WTC11 (cell line): Measurements from ENCODE around the gene SECTM1. TPM values are rescaled to one million over a fixed set of nuclear protein-coding genes. Genes with fewer than 3 reads are reported as not detected.

Experiments
- ATAC-seq: fragments of 200-7000 bp; cut with Tn5 transposase; 2 replicates; pipeline ENCODE4 v1.10.0; 2021; ENCODE audit warnings: mild to moderate bottlenecking, moderate library complexity
- CTCF ChIA-PET: fragments of 300-600 bp; sonication (Branson Sonifier 250); formaldehyde crosslinking; loops from one replicate; lab custom pipeline; 2021; ENCODE audit warnings: antibody characterized with exemption; lab: Charles Lee
- POLR2A ChIA-PET: fragments of 350-600 bp; sonication (Branson Sonifier 250); formaldehyde crosslinking; loops from one replicate; lab custom pipeline; 2021; ENCODE audit warnings: antibody characterized with exemption; lab: Charles Lee
- DNase-seq: peaks from one replicate; pipeline ENCODE4 v3.0.0; 2021; ENCODE audit warnings: low spot score
- H3K27ac Mint-ChIP-seq: 2 replicates; pipeline ENCODE4 v1.8.0; 2021; ENCODE audit warnings: mixed read lengths
- H3K27me3 Mint-ChIP-seq: 2 replicates; pipeline ENCODE4 v1.8.0; 2021; ENCODE audit warnings: low read depth, mild to moderate bottlenecking, moderate library complexity, mixed read lengths
- H3K36me3 Mint-ChIP-seq: 2 replicates; pipeline ENCODE4 v1.8.0; 2021; ENCODE audit warnings: mixed read lengths
- H3K4me1 Mint-ChIP-seq: 2 replicates; pipeline ENCODE4 v1.8.0; 2022; ENCODE audit warnings: mixed read lengths
- H3K4me3 Mint-ChIP-seq: 2 replicates; pipeline ENCODE4 v1.8.0; 2021; ENCODE audit warnings: mild to moderate bottlenecking, moderate library complexity, mixed read lengths
- H3K9me3 Mint-ChIP-seq: 2 replicates; pipeline ENCODE4 v1.8.0; 2021; ENCODE audit warnings: mixed read lengths
- FOXK1 ChIP-seq: sonication (generic); formaldehyde crosslinking; IDR thresholded peaks from 2 replicates; pipeline ENCODE4 v1.8.0; 2022; ENCODE audit warnings: mild to moderate bottlenecking, moderate library complexity, missing genetic modification reagents
- GABPB1 ChIP-seq: sonication (generic); formaldehyde crosslinking; IDR thresholded peaks from 2 replicates; pipeline ENCODE4 v1.8.1; 2023; ENCODE audit warnings: mild to moderate bottlenecking, missing genetic modification reagents
- GTF2I ChIP-seq: fragments of 250-450 bp; sonication (Bioruptor Pico); conservative IDR thresholded peaks from 2 replicates; pipeline ENCODE4 v1.4.0; 2021; ENCODE audit warnings: mild to moderate bottlenecking
- NFE2L1 ChIP-seq: sonication (generic); formaldehyde crosslinking; IDR thresholded peaks from 2 replicates; pipeline ENCODE4 v1.8.1; 2023; ENCODE audit warnings: missing genetic modification reagents
- PRDM15 ChIP-seq: sonication (generic); formaldehyde crosslinking; IDR thresholded peaks from 2 replicates; pipeline ENCODE4 v1.8.0; 2022; ENCODE audit warnings: missing genetic modification reagents
- SMAD4 ChIP-seq: sonication (generic); formaldehyde crosslinking; IDR thresholded peaks from 2 replicates; pipeline ENCODE4 v1.8.0; 2022; ENCODE audit warnings: mild to moderate bottlenecking, missing genetic modification reagents
- TCF7 ChIP-seq: sonication (generic); formaldehyde crosslinking; IDR thresholded peaks from 2 replicates; pipeline ENCODE4 v1.8.0; 2022; ENCODE audit warnings: mild to moderate bottlenecking, low read depth, missing genetic modification reagents, moderate library complexity
- TEAD1 ChIP-seq: sonication (generic); formaldehyde crosslinking; IDR thresholded peaks from 2 replicates; pipeline ENCODE4 v1.8.0; 2022; ENCODE audit warnings: mild to moderate bottlenecking, missing genetic modification reagents
- ZBTB21 ChIP-seq: sonication (generic); formaldehyde crosslinking; IDR thresholded peaks from 2 replicates; pipeline ENCODE4 v1.8.1; 2023; ENCODE audit warnings: mild to moderate bottlenecking, missing genetic modification reagents, borderline replicate concordance
- ZNF121 ChIP-seq: sonication (generic); formaldehyde crosslinking; IDR thresholded peaks from 2 replicates; pipeline ENCODE4 v1.8.0; 2023; ENCODE audit warnings: missing genetic modification reagents
- ZNF423 ChIP-seq: fragments of 250-450 bp; sonication (Bioruptor Pico); IDR thresholded peaks from 2 replicates; pipeline ENCODE4 v2.1.2; 2022; ENCODE audit warnings: mild to moderate bottlenecking, moderate library complexity
- total RNA-seq: library from RNA; stranded (reverse); gene quantifications from 3 replicates; pipeline ENCODE4 v1.2.3, GENCODE V29; 2021
- TF ChIP-seq, protein P1 (sequence below): sonication (generic); formaldehyde crosslinking; IDR thresholded peaks from 2 replicates; pipeline ENCODE4 v1.8.1; 2022; ENCODE audit warnings: mild to moderate bottlenecking, moderate library complexity, missing genetic modification reagents
- TF ChIP-seq, protein P2 (sequence below): sonication (generic); formaldehyde crosslinking; IDR thresholded peaks from 2 replicates; pipeline ENCODE4 v1.8.1; 2023; ENCODE audit warnings: mild to moderate bottlenecking, missing genetic modification reagents, borderline replicate concordance
- TF ChIP-seq, protein P3 (sequence below): sonication (generic); formaldehyde crosslinking; IDR thresholded peaks from 2 replicates; pipeline ENCODE4 v1.8.1; 2022; ENCODE audit warnings: mild to moderate bottlenecking, missing genetic modification reagents, moderate library complexity, borderline replicate concordance
- TF ChIP-seq, protein P4 (sequence below): sonication (generic); formaldehyde crosslinking; IDR thresholded peaks from 2 replicates; pipeline ENCODE4 v1.8.0; 2022; ENCODE audit warnings: mild to moderate bottlenecking, missing genetic modification reagents
- TF ChIP-seq, protein P5 (sequence below): sonication (generic); formaldehyde crosslinking; IDR thresholded peaks from 2 replicates; pipeline ENCODE4 v1.8.0; 2022; ENCODE audit warnings: mild to moderate bottlenecking, missing genetic modification reagents

SECTM1 gene
- total RNA-seq, 1 experiment from 2014 or later = 0.22 TPM

GRCh38 chr17:82287868-82288801 lies 45.4 kb downstream of the SECTM1 start:
- ChIA-PET CTCF (no interaction called here), POLR2A (no interaction called here)
- Mint-ChIP-seq H3K27ac (no peak overlapping the region), H3K9me3 (peaks cover 10% of the 10 kb centered on the region), H3K4me3 (no peak overlapping the region), H3K36me3 (no peaks in the 10 kb centered on the region), H3K27me3 (peaks cover 6% of the 10 kb centered on the region; the same call in 1 of the 2 replicates), H3K4me1 (0 out of 2 replicates have a peak, but pooled peaks cover 2% of the 10 kb centered on the region)
- TF ChIP-seq GABPB1 (peak; percentile 92), SMAD4 (no peak), FOXK1 (CRISPR knock-in tag) (no peak), PRDM15 (no peak), ZBTB21 (CRISPR knock-in tag) (no peak), NFE2L1 (CRISPR knock-in tag) (no peak), GTF2I (CRISPR knock-in tag) (no peak), TEAD1 (CRISPR knock-in tag) (no peak), TCF7 (CRISPR knock-in tag) (no peak), ZNF121 (CRISPR knock-in tag) (no peak), ZNF423 (CRISPR knock-in tag) (no peak)
- TF ChIP-seq, protein P1, sequence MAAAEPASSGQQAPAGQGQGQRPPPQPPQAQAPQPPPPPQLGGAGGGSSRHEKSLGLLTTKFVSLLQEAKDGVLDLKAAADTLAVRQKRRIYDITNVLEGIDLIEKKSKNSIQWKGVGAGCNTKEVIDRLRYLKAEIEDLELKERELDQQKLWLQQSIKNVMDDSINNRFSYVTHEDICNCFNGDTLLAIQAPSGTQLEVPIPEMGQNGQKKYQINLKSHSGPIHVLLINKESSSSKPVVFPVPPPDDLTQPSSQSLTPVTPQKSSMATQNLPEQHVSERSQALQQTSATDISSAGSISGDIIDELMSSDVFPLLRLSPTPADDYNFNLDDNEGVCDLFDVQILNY = no peak
- TF ChIP-seq, protein P2, sequence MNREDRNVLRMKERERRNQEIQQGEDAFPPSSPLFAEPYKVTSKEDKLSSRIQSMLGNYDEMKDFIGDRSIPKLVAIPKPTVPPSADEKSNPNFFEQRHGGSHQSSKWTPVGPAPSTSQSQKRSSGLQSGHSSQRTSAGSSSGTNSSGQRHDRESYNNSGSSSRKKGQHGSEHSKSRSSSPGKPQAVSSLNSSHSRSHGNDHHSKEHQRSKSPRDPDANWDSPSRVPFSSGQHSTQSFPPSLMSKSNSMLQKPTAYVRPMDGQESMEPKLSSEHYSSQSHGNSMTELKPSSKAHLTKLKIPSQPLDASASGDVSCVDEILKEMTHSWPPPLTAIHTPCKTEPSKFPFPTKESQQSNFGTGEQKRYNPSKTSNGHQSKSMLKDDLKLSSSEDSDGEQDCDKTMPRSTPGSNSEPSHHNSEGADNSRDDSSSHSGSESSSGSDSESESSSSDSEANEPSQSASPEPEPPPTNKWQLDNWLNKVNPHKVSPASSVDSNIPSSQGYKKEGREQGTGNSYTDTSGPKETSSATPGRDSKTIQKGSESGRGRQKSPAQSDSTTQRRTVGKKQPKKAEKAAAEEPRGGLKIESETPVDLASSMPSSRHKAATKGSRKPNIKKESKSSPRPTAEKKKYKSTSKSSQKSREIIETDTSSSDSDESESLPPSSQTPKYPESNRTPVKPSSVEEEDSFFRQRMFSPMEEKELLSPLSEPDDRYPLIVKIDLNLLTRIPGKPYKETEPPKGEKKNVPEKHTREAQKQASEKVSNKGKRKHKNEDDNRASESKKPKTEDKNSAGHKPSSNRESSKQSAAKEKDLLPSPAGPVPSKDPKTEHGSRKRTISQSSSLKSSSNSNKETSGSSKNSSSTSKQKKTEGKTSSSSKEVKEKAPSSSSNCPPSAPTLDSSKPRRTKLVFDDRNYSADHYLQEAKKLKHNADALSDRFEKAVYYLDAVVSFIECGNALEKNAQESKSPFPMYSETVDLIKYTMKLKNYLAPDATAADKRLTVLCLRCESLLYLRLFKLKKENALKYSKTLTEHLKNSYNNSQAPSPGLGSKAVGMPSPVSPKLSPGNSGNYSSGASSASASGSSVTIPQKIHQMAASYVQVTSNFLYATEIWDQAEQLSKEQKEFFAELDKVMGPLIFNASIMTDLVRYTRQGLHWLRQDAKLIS (CRISPR knock-in tag) = no peak
- TF ChIP-seq, protein P3, sequence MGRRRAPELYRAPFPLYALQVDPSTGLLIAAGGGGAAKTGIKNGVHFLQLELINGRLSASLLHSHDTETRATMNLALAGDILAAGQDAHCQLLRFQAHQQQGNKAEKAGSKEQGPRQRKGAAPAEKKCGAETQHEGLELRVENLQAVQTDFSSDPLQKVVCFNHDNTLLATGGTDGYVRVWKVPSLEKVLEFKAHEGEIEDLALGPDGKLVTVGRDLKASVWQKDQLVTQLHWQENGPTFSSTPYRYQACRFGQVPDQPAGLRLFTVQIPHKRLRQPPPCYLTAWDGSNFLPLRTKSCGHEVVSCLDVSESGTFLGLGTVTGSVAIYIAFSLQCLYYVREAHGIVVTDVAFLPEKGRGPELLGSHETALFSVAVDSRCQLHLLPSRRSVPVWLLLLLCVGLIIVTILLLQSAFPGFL = 0 out of 2 replicates have a peak, but pooled peaks have one; percentile 66
- TF ChIP-seq, protein P4, sequence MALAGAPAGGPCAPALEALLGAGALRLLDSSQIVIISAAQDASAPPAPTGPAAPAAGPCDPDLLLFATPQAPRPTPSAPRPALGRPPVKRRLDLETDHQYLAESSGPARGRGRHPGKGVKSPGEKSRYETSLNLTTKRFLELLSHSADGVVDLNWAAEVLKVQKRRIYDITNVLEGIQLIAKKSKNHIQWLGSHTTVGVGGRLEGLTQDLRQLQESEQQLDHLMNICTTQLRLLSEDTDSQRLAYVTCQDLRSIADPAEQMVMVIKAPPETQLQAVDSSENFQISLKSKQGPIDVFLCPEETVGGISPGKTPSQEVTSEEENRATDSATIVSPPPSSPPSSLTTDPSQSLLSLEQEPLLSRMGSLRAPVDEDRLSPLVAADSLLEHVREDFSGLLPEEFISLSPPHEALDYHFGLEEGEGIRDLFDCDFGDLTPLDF (CRISPR knock-in tag) = no peak
- TF ChIP-seq, protein P5, sequence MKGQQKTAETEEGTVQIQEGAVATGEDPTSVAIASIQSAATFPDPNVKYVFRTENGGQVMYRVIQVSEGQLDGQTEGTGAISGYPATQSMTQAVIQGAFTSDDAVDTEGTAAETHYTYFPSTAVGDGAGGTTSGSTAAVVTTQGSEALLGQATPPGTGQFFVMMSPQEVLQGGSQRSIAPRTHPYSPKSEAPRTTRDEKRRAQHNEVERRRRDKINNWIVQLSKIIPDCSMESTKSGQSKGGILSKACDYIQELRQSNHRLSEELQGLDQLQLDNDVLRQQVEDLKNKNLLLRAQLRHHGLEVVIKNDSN (CRISPR knock-in tag) = no peak
- DNase-seq (no peak), ATAC-seq (no peak)
